Measurements from ENCODE around the gene PEX26. TPM values are rescaled to one million over a fixed set of nuclear protein-coding genes. Genes with fewer than 3 reads are reported as not detected.

Gene PEX26
- total and polyA plus RNA-seq, 9 of the 15 experiments (the other 6 are each of a cell fraction or from before 2014, with no cell fraction given) = 0.35 to 39.6 (median 17.4) TPM

GRCh38 chr22:18091478-18091877, 13.7 kb downstream of the PEX26 start:
- Histone ChIP-seq H3K4me1 (replicated peaks in 1 of 2; ENCODE audit: control insufficient read depth in 2 of 2, insufficient read depth in 2 of 2, low read length in 2 of 2) (no peaks in the 10 kb centered on the region), H3K9me1 (ENCODE audit: control insufficient read depth, insufficient read depth, low read length) (peaks cover 5% of the 10 kb centered on the region), H3K27me3 (ENCODE audit: control insufficient read depth in 2 of 2, insufficient read depth in 2 of 2, low read length in 2 of 2) (no peaks in the 10 kb centered on the region), H3K4me3 (no peak overlapping the region), H3K9me3 (replicated peaks; ENCODE audit: control insufficient read depth, insufficient read depth, low read depth, low read length) (no peaks in the 10 kb centered on the region), H3K9ac (ENCODE audit: insufficient read depth in 1 of 2, low read depth in 2 of 2, low read length in 2 of 2) (no peak overlapping the region), H3K4me2 (ENCODE audit: insufficient read depth, low read length) (no peak overlapping the region), H3K79me2 (ENCODE audit: control insufficient read depth, insufficient read depth, low read length) (no peaks in the 10 kb centered on the region), H3K36me3 (ENCODE audit: control insufficient read depth, insufficient read depth, low read length) (peaks cover 47% of the 10 kb centered on the region; the same call in 2 of the 3 replicates), H3K27ac (ENCODE audit: extremely low read depth, low read depth, low read length) (no peak overlapping the region), H2AFZ (ENCODE audit: low read depth, low read length) (no peak overlapping the region), H4K20me1 (replicated peaks; ENCODE audit: control insufficient read depth, insufficient read depth, low read length) (no peaks in the 10 kb centered on the region)
- no peak for ATAC-seq
- no peak for DNase-seq (ENCODE audit: extremely low read depth in 1 of 4, low spot score in 3 of 4)
- ChIA-PET CTCF (ENCODE audit: low intra/inter-chr PET ratio) (no interaction called here), POLR2A (interaction anchor here (0.6 to 1.5 kb wide), 7 partner anchors 9 to 1910 kb away, joined by 3 to 5 read pairs (median 3); partner anchors contain the start of gene PEX26)
- in situ Hi-C loops (cut with MboI) = no loop called here
- intact Hi-C loops (cut with micrococcal nuclease) = no loop called here
- BruUV-seq (replicated peaks) = no TSS peak
- no peak for TF ChIP-seq ELK1 (CRISPR knock-in tag; IDR thresholded peaks at IDR 0.05)
- no peak for TF ChIP-seq MLX (CRISPR knock-in tag; conservative IDR thresholded peaks at IDR 0.05)
- TF ChIP-seq ZNF77 (CRISPR knock-in tag; IDR thresholded peaks at IDR 0.05) = no peak
- no peak for TF ChIP-seq PKNOX1 (IDR thresholded peaks at IDR 0.05)
- no peak for TF ChIP-seq CBFB (CRISPR knock-in tag; IDR thresholded peaks at IDR 0.05)
- no peak for TF ChIP-seq CCNT2 (IDR thresholded peaks at IDR 0.05; ENCODE audit: borderline replicate concordance, extremely low read depth, insufficient read length, low read depth, low read length)
- no peak for TF ChIP-seq IRF2 (CRISPR knock-in tag; IDR thresholded peaks at IDR 0.05)
- TF ChIP-seq BRF1 (IDR thresholded peaks at IDR 0.05; ENCODE audit: borderline replicate concordance, extremely low read depth, insufficient read length) = no peak
- WGBS (ENCODE audit: insufficient coverage, low coverage, missing lambda C conversion rate) = 77% methylated on average over 7 of the region's 7 CpGs
- no peak for FAIRE-seq
